ENCODE measurements around the gene AGBL3.

GRCh38 chr7:134941185-134941900, 45.0 kb upstream of the AGBL3 start:
- no peak for TF ChIP-seq CTCF (IDR thresholded peaks at IDR 0.05; ENCODE audit: low read depth, low read length)
- no peak for TF ChIP-seq POLR2A (IDR thresholded peaks at IDR 0.05; ENCODE audit: extremely low read depth, insufficient read length)
- no peak for TF ChIP-seq MYC (IDR thresholded peaks at IDR 0.05; ENCODE audit: low read depth, low read length)

Data from NB4 (cell line).